Epithelial cell of proximal tubule (primary cell): ENCODE data around the gene SLC9A8. TPM values are rescaled to one million over a fixed set of nuclear protein-coding genes. Genes with fewer than 3 reads are reported as not detected.
A peak's percentile ranks its signal among the peaks of the same experiment; 100 is the strongest.

Experiments
- DNase-seq: peaks from one replicate; pipeline ENCODE4 v3.0.0-alpha.2; 2011; ENCODE audit warnings: low read depth
- H3K4me3 ChIP-seq: 2 replicates; pipeline ENCODE4 v1.5.1; 2011; ENCODE audit warnings: low read depth, mild to moderate bottlenecking, low read length
- CTCF ChIP-seq: conservative IDR thresholded peaks from 2 replicates; pipeline ENCODE4 v1.5.1; 2012; ENCODE audit warnings: low read depth, mild to moderate bottlenecking, low read length
- total RNA-seq: library from RNA; depleted of rRNA; stranded (reverse); fragments of >200 nt; gene quantifications from 2 replicates; pipeline ENCODE4 v1.2.3, GENCODE V29; 2015

Gene SLC9A8
- total RNA-seq, 1 donor from 2014 or later = 4.2 TPM

DNA sequence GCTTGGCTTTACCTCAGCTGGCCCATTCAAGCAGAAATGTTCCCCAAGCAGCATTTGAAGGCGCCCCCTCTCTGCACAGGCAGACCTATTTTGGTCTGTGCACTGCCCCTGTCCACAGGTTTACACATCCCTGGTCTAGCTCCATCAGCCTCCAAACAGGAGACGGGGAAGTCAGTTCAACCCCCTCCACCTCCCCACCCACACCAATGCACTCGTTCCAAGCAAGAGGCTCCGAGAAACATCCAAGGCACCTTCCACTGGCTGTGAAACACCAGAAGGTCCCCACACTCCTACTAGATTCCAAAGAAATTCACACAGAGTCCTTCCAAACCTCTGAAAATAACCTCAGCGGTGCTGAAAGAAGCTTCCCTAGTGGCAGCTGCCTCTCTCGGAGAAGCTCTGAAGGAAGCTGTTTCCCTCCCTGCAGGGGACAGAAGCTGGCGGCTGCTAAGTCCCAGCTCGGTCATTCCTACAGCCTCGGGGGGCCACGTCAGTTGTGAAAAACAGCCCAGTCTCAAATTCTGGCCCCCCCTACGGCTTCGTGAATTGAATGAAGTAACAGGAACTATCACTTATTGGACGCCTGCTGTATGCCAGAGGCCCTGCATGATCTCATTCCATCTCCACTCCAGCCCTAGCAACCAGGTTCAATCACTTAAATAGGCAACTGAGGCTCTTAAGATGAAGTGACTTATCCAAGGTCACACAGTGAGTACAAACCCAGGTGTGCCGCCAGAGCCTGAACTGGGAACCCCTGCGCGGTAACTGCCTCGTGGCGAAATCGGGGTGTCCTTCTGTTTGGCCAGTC, 101.9 kb downstream of the SLC9A8 start:
- no peak for TF ChIP-seq CTCF

DNA sequence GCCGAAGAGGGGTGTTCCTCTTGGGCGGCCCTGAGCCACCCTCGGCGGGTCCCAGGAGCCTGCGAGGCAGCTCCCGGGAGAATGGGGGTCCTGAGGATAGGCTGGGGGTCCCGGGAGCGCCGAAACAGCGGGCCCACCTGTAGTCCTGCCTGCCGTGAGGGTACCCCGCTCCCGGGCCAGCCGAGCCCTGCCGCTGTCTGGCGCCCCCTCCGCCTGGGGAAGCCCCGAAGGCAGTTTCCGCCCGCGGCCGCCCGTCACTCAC, 102.4 kb downstream of the SLC9A8 start:
- DNase-seq = no peak
- H3K4me3 ChIP-seq = peak overlapping the region; percentile 99
- no peak for TF ChIP-seq CTCF

More for the DNA sequence above, 101.9 kb downstream of the SLC9A8 start:
- DNase-seq = no peak
- peak overlapping the region; percentile 99 for H3K4me3 ChIP-seq

- no peak for TF ChIP-seq CTCF
- peak within 1 kb of the TSS; percentile 99 for H3K4me3 ChIP-seq
- no peak for DNase-seq
Observed at GRCh38 chr20:49915380-49916145, 102.9 kb downstream of the SLC9A8 start, which contains the start of gene SPATA2. SPATA2 (minus strand) TSS chr20:49915529; CDS start chr20:49908490, 7,039 bp downstream.

DNA sequence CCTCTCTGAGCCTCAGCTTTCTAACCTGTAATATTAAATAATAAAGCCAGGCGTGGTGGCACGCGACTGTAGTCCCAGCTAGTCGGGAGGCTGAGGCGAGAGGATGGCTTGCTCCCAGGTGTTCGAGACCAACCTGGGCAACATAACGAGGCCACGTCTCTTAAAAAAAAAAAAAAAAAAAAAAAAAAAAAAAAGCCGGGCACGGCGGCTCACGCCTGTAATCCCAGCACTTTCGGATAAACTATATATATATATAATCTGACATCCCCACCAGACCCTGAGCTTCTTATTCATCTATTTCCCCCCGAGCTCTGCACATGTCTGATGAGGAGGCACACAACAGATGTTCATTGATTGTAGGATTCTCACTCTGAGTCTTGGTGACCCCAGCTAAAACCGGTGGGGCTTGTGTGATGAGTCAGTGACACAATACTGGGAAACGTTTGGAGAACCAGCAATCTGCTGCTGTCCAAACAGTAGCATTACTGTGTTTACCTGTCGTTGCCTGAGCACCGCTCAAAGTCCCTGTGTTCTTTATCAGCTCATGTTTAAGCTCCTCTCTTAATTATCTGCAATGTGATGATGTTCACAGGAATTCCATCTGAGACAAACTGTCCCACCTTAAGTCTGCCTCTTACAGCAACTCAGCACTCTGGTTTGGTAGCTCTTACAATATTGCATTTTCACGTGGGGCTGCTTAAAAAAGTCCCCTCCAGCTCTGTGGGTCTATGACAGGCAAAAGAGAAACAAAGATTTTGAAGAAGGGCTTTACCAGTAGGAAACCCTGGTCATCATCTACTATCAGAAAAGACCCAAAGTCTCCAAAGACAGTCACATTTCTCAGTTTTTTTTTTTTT, 103.7 kb downstream of the SLC9A8 start:
- TF ChIP-seq CTCF = no peak
- H3K4me3 ChIP-seq = peak overlapping the region; percentile 99
- DNase-seq = no peak

- H3K4me3 ChIP-seq = no peak overlapping the region
- no peak for TF ChIP-seq CTCF
- no peak for DNase-seq
Observed at GRCh38 chr20:49918446-49918845, 105.8 kb downstream of the SLC9A8 start.

GRCh38 chr20:49919009-49919408, 106.4 kb downstream of the SLC9A8 start:
- no peak for TF ChIP-seq CTCF
- no peak for DNase-seq
- no peak overlapping the region for H3K4me3 ChIP-seq
